Transverse colon (tissue), 4 donors: ENCODE data around the gene MYOM3.

Experiments
- POLR2A ChIP-seq: fragments of 450-650 bp; IDR thresholded peaks from one replicate; pipeline ENCODE4 v1.6.1; 2016; ENCODE audit warnings: antibody characterized with exemption, mild to moderate bottlenecking, moderate library complexity
- POLR2AphosphoS5 ChIP-seq, 3 donors: sonication (generic); formaldehyde crosslinking; IDR thresholded peaks; one replicate each; pipeline ENCODE4 v1.6.1; 2016; ENCODE audit warnings: antibody characterized with exemption in 3 of 3
- TF ChIP-seq, protein P1 (sequence below), 5 experiments: fragments of 200-600 bp in 3 of 5; fragments of 450-650 bp in 2 of 5; sonication (generic) in 3 of 5; IDR thresholded peaks; 1 replicate in 2 of 5; 2 replicates in 3 of 5; pipeline ENCODE4 v1.5.1; 2016 to 2017; ENCODE audit warnings: antibody characterized with exemption in 5 of 5, inconsistent platforms in 3 of 5, mild to moderate bottlenecking in 2 of 5, moderate library complexity in 1 of 5

DNA sequence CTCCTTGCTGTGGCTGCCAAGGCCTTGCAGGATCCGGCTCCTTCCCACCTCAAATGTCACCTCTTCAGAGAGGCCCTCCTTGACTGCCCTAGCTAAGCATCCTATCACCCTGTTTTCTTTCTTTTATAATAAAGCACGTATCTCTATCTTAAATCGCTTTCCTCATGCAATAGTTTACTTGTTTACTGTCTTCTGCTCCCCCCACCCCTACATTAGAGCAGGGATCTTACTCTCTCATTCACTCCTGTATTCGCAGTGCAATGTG lies 36.4 kb downstream of the MYOM3 start:
- TF ChIP-seq POLR2A (no peak), POLR2AphosphoS5 (IDR thresholded peaks at IDR 0.05) (no peak)
- TF ChIP-seq, protein P1, sequence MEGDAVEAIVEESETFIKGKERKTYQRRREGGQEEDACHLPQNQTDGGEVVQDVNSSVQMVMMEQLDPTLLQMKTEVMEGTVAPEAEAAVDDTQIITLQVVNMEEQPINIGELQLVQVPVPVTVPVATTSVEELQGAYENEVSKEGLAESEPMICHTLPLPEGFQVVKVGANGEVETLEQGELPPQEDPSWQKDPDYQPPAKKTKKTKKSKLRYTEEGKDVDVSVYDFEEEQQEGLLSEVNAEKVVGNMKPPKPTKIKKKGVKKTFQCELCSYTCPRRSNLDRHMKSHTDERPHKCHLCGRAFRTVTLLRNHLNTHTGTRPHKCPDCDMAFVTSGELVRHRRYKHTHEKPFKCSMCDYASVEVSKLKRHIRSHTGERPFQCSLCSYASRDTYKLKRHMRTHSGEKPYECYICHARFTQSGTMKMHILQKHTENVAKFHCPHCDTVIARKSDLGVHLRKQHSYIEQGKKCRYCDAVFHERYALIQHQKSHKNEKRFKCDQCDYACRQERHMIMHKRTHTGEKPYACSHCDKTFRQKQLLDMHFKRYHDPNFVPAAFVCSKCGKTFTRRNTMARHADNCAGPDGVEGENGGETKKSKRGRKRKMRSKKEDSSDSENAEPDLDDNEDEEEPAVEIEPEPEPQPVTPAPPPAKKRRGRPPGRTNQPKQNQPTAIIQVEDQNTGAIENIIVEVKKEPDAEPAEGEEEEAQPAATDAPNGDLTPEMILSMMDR (IDR thresholded peaks at IDR 0.05) = no peak
